ENCODE results near the gene LSM5. TPM values are rescaled to one million over a fixed set of nuclear protein-coding genes. Genes with fewer than 3 reads are reported as not detected.
"Not testable (repeated sequence)": the region's sequence is repeated elsewhere in the genome, so short reads cannot be mapped to it uniquely, and the experiment has no call there.

Gene LSM5
- total RNA-seq, 3 donors from 2014 or later = 19.3 to 20.1 (median 19.8) TPM

DNA sequence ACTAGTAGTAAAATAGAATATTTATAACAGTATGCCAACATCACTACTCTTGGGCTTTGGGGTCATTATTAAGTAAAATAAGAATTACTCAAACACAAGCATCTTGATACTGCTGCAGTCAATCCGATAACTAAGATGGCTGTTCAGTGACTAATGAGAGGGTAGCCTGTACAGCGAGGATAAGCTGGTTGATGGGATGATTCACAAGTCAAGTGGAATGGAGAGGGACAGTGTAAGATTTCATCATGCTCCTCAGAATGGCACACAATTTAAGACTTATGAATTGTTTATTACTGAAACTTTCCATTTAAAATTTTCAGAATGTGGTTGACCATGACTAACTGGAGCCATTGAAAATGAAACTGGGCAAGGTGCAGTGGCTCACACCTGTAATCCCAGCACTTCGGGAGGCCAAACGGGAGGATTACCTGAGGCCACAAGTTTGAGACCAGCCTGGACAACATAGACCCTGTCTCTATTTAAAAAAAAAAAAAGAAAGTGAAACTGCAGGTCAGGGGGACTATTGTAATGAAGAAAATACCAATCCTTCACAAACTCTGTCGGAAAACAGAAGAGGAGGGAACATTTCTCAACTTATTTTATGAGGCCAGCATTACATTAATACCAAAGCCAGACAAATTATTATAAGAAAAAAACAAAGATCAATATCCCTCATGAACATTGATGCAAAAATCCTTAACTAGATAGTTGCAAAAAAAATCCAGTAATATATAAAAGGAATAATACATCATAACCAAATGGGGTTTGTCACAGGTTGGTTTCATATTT, 16.3 kb upstream of the LSM5 start:
- no peak for DNase-seq (ENCODE audit: low spot score in 2 of 2)
- Histone ChIP-seq H3K27me3 (no peaks in the 10 kb centered on the region), H3K27ac (no peak overlapping the region), H3K9me3 (no peaks in the 10 kb centered on the region), H3K4me1 (no peaks in the 10 kb centered on the region), H3K36me3 (no peaks in the 10 kb centered on the region), H3K4me3 (no peak overlapping the region)
- intact Hi-C loops (cut with DNase I; ENCODE audit: low total_unique reads) = no loop called here
- TF ChIP-seq, protein P1, sequence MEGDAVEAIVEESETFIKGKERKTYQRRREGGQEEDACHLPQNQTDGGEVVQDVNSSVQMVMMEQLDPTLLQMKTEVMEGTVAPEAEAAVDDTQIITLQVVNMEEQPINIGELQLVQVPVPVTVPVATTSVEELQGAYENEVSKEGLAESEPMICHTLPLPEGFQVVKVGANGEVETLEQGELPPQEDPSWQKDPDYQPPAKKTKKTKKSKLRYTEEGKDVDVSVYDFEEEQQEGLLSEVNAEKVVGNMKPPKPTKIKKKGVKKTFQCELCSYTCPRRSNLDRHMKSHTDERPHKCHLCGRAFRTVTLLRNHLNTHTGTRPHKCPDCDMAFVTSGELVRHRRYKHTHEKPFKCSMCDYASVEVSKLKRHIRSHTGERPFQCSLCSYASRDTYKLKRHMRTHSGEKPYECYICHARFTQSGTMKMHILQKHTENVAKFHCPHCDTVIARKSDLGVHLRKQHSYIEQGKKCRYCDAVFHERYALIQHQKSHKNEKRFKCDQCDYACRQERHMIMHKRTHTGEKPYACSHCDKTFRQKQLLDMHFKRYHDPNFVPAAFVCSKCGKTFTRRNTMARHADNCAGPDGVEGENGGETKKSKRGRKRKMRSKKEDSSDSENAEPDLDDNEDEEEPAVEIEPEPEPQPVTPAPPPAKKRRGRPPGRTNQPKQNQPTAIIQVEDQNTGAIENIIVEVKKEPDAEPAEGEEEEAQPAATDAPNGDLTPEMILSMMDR (IDR thresholded peaks at IDR 0.05) = no peak
- TF ChIP-seq POLR2AphosphoS5 (IDR thresholded peaks at IDR 0.05) (no peak), POLR2A (IDR thresholded peaks at IDR 0.05) (no peak)

DNA sequence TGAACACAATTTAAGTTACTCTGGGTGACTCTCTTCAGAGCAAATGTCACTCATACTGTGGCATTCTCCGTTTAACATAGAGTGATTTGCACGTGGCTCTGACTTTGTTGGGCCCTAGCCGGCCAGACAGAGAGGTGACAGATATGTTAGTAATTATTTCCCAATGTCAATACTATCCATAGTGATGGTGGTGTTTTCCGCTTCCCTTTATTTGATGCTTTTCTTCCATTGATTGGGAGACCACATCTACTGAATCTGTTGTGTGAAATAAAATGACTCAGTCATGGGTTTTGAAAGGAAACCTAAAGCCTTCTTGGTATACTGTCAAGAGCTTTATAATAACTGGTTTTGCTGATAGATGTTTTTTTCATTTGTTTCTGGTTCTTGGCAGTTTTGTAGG, 12.5 kb upstream of the LSM5 start:
- Histone ChIP-seq H3K9me3 (no peaks in the 10 kb centered on the region), H3K4me3 (no peak overlapping the region), H3K27ac (no peak overlapping the region), H3K27me3 (no peaks in the 10 kb centered on the region), H3K36me3 (no peaks in the 10 kb centered on the region), H3K4me1 (peaks cover 0 to 7% of the 10 kb centered on the region in 2 donors)
- TF ChIP-seq POLR2AphosphoS5 (IDR thresholded peaks at IDR 0.05) = no peak
- TF ChIP-seq, protein P1 (IDR thresholded peaks at IDR 0.05) = no peak
- TF ChIP-seq POLR2A (IDR thresholded peaks at IDR 0.05) = no peak
- intact Hi-C loops (cut with DNase I; ENCODE audit: low total_unique reads) = no loop called here
- DNase-seq (ENCODE audit: low spot score in 2 of 2) = no peak

DNA sequence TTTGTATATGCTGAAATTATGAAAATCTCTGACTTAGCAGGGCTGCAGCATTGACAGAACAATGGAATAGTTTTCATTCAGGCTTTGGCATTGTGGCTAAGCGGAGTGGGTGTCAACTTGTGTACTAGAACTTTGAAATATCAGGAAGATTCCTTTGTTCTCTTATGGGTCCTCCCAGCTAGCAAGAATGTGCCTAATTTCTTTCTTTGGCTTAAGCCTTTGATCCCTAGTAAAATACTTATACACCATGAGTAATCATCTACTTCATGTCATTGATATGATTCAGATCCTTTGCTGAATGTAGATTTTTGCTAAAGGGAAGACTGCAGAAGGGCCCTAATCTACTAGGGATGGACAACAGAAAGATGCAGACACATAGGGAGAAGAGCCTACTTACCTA, 11.3 kb upstream of the LSM5 start:
- intact Hi-C loops (cut with DNase I; ENCODE audit: low total_unique reads) = no loop called here
- no peak overlapping the region for H3K4me3 ChIP-seq
- H3K27ac ChIP-seq = peak overlapping the region in 1 of 2 donors; percentile 44
- H3K27me3 ChIP-seq = no peaks in the 10 kb centered on the region
- no peak for DNase-seq (ENCODE audit: low spot score in 2 of 2)
- TF ChIP-seq POLR2AphosphoS5 (IDR thresholded peaks at IDR 0.05) (no peak), POLR2A (IDR thresholded peaks at IDR 0.05) (no peak)
- TF ChIP-seq, protein P1 (IDR thresholded peaks at IDR 0.05) = no peak
- H3K9me3 ChIP-seq = no peaks in the 10 kb centered on the region
- peaks cover 0 to 7% of the 10 kb centered on the region in 2 donors for H3K4me1 ChIP-seq
- H3K36me3 ChIP-seq = no peaks in the 10 kb centered on the region

DNA sequence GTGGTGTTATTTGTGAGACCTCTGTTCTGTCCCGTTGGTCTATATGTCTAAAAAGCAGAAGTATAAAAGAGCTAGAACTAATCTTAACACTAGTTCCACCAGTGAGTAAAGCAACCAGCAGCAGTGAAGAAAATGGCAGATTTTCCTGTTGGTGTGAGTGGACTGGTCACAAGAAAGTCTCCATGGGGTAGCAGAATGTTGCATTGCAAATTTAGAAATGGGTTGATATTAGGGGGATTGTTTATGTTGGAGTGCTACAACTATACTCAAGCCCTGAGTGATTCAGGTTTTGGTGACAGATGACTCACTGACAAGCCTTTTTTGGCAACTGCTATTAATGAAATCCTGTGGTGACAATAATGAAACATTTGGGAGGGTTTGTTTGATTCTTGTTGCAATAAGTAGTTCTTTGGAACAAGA, 10.8 kb upstream of the LSM5 start:
- Histone ChIP-seq H3K4me1 (peaks cover 0 to 7% of the 10 kb centered on the region in 2 donors), H3K27ac (peak overlapping the region; percentile 23 to 44), H3K27me3 (no peaks in the 10 kb centered on the region), H3K36me3 (no peaks in the 10 kb centered on the region), H3K4me3 (no peak overlapping the region), H3K9me3 (no peaks in the 10 kb centered on the region)
- intact Hi-C loops (cut with DNase I; ENCODE audit: low total_unique reads) = no loop called here
- TF ChIP-seq, protein P1 (IDR thresholded peaks at IDR 0.05) = no peak
- DNase-seq (ENCODE audit: low spot score in 2 of 2) = no peak

DNA sequence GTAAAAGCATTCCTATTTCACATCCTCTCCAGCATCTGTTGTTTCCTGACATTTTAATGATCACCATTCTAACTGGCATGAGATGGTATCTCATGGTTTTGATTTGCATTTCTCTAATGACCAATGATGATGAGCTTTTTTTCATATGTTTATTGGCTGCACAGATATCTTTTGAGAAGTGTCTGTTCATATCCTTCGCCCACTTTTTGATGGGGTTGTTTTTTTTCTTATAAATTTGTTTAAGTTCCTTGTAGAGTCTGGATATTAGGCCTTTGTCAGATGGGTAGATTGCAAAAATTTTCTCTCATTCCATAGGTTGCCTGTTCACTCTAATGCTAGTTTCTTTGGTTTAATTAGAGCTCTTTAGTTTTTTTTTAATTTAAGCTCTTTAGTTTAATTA, 10.0 kb upstream of the LSM5 start:
- H3K27me3 ChIP-seq; H3K4me3 ChIP-seq; H3K36me3 ChIP-seq; H3K4me1 ChIP-seq; H3K27ac ChIP-seq; DNase-seq (ENCODE audit: low spot score in 2 of 2); intact Hi-C loops (cut with DNase I; ENCODE audit: low total_unique reads); H3K9me3 ChIP-seq: not testable (repeated sequence)

DNA sequence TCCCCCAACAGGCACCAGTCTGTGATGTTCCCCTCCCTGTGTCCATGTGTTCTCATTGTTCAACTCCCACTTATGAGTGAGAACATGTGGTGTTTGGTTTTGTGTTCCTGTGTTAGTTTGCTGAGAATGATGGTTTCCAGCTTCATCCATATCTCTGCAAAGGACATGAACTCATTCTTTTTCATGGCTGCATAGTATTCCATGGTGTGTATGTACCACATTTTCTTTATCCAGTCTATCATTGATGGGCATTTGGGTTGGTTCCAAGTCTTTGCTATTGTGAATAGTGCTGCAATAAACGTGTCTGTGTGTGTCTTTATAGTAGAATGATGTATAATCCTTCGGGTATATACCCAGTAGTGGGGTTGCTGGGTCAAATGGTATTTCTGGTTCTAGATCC, 9.6 kb upstream of the LSM5 start:
- H3K4me3 ChIP-seq; H3K4me1 ChIP-seq; H3K36me3 ChIP-seq; intact Hi-C loops (cut with DNase I; ENCODE audit: low total_unique reads); H3K9me3 ChIP-seq; DNase-seq (ENCODE audit: low spot score in 2 of 2); H3K27me3 ChIP-seq; H3K27ac ChIP-seq: not testable (repeated sequence)

Data from breast epithelium (tissue), 4 donors.